SK-N-SH treated with all-trans-retinoic acid at 6 μM for 48 hours (cell line): ENCODE measurements around the gene CARD9.

Experiments used
- ATAC-seq: fragments of 200-7000 bp; cut with Tn5 transposase; 3 replicates; pipeline ENCODE4 v1.9.1; 2020; ENCODE audit warnings: mild to moderate bottlenecking, moderate library complexity
- ARNTL ChIP-seq: fragments of 450-650 bp; formaldehyde crosslinking; IDR thresholded peaks from 2 replicates; pipeline ENCODE4 v1.5.0; 2020; ENCODE audit warnings: low read depth, mild to moderate bottlenecking, moderate library complexity, borderline replicate concordance
- BACH2 ChIP-seq: fragments of 250-450 bp; sonication (Bioruptor Pico); IDR thresholded peaks from 2 replicates; pipeline ENCODE4 v1.9.0; 2021; ENCODE audit warnings: mild to moderate bottlenecking, borderline replicate concordance
- CREB5 ChIP-seq: fragments of 250-450 bp; sonication (Bioruptor Pico); IDR thresholded peaks from 2 replicates; pipeline ENCODE4 v1.5.1; 2020; ENCODE audit warnings: low read depth, mild to moderate bottlenecking, moderate library complexity
- CSDC2 ChIP-seq: fragments of 250-450 bp; sonication (Bioruptor Pico); IDR thresholded peaks from 2 replicates; pipeline ENCODE4 v1.5.0; 2020; ENCODE audit warnings: mild to moderate bottlenecking, moderate library complexity
- CSRNP3 ChIP-seq: fragments of 250-450 bp; sonication (Bioruptor Pico); IDR thresholded peaks from 2 replicates; pipeline ENCODE4 v1.5.1; 2021; ENCODE audit warnings: mild to moderate bottlenecking, moderate library complexity
- ESRRG ChIP-seq: fragments of 250-450 bp; sonication (Bioruptor Pico); IDR thresholded peaks from 2 replicates; pipeline ENCODE4 v1.6.1; 2021; ENCODE audit warnings: mild to moderate bottlenecking
- GLIS3 ChIP-seq: fragments of 250-450 bp; sonication (Bioruptor Pico); IDR thresholded peaks from 2 replicates; pipeline ENCODE4 v1.5.0; 2020; ENCODE audit warnings: mild to moderate bottlenecking, moderate library complexity
- ISL1 ChIP-seq: fragments of 250-450 bp; sonication (Bioruptor Pico); IDR thresholded peaks from 2 replicates; pipeline ENCODE4 v2.1.2; 2022; ENCODE audit warnings: mild to moderate bottlenecking, moderate library complexity
- OSR1 ChIP-seq: fragments of 250-450 bp; sonication (Bioruptor Pico); IDR thresholded peaks from 2 replicates; pipeline ENCODE4 v1.8.0; 2022; ENCODE audit warnings: moderate library complexity, mild to moderate bottlenecking, inconsistent platforms
- PPARA ChIP-seq: fragments of 250-450 bp; sonication (Bioruptor Pico); IDR thresholded peaks from 2 replicates; pipeline ENCODE4 v1.5.0; 2020; ENCODE audit warnings: mild to moderate bottlenecking, borderline replicate concordance
- RARB ChIP-seq: fragments of 250-450 bp; sonication (Bioruptor Pico); IDR thresholded peaks from 2 replicates; pipeline ENCODE4 v1.8.0; 2021; ENCODE audit warnings: mild to moderate bottlenecking, moderate library complexity
- SNAI2 ChIP-seq: fragments of 250-450 bp; sonication (Bioruptor Pico); IDR thresholded peaks from 2 replicates; pipeline ENCODE4 v1.5.0; 2020; ENCODE audit warnings: mild to moderate bottlenecking, moderate library complexity
- TCF4 ChIP-seq: fragments of 250-450 bp; sonication (Bioruptor Pico); IDR thresholded peaks from 2 replicates; pipeline ENCODE4 v1.8.0; 2021; ENCODE audit warnings: mild to moderate bottlenecking, moderate library complexity, borderline replicate concordance
- TOX ChIP-seq: fragments of 250-450 bp; sonication (Bioruptor Pico); IDR thresholded peaks from 2 replicates; pipeline ENCODE4 v1.8.0; 2021; ENCODE audit warnings: mild to moderate bottlenecking, moderate library complexity, borderline replicate concordance
- TSHZ2 ChIP-seq: fragments of 250-450 bp; sonication (Bioruptor Pico); IDR thresholded peaks from 2 replicates; pipeline ENCODE4 v1.5.0; 2020; ENCODE audit warnings: mild to moderate bottlenecking, moderate library complexity
- ZFP3 ChIP-seq: fragments of 250-450 bp; sonication (Bioruptor Pico); IDR thresholded peaks from 2 replicates; pipeline ENCODE4 v1.5.0; 2020; ENCODE audit warnings: mild to moderate bottlenecking, moderate library complexity
- ZFP30 ChIP-seq: fragments of 450-650 bp; formaldehyde crosslinking; IDR thresholded peaks from 2 replicates; pipeline ENCODE4 v1.5.0; 2022; ENCODE audit warnings: mild to moderate bottlenecking, moderate library complexity
- ZNF565 ChIP-seq: fragments of 450-650 bp; formaldehyde crosslinking; conservative IDR thresholded peaks from 2 replicates; pipeline ENCODE4 v1.5.0; 2020; ENCODE audit warnings: low read depth, mild to moderate bottlenecking, moderate library complexity
- ZNF70 ChIP-seq: fragments of 450-650 bp; formaldehyde crosslinking; IDR thresholded peaks from 2 replicates; pipeline ENCODE4 v1.5.0; 2020; ENCODE audit warnings: mild to moderate bottlenecking, moderate library complexity
- ZNF8 ChIP-seq: fragments of 450-650 bp; formaldehyde crosslinking; IDR thresholded peaks from 2 replicates; pipeline ENCODE4 v1.5.0; 2020; ENCODE audit warnings: mild to moderate bottlenecking, moderate library complexity
- TF ChIP-seq, protein P1 (sequence below): fragments of 250-450 bp; sonication (Bioruptor Pico); IDR thresholded peaks from 2 replicates; pipeline ENCODE4 v1.8.0; 2021; ENCODE audit warnings: low read depth, mild to moderate bottlenecking, moderate library complexity, borderline replicate concordance
- TF ChIP-seq, protein P2 (sequence below): fragments of 250-450 bp; sonication (Bioruptor Pico); IDR thresholded peaks from 2 replicates; pipeline ENCODE4 v1.8.0; 2020; ENCODE audit warnings: mild to moderate bottlenecking, moderate library complexity, borderline replicate concordance

Gene CARD9

GRCh38 chr9:136416914-136417313 is 43.4 kb upstream of the CARD9 start (continued):
- TF ChIP-seq ZNF8 (CRISPR knock-in tag) (no peak), ISL1 (CRISPR knock-in tag) (no peak), ZNF565 (CRISPR knock-in tag) (no peak), ZFP30 (CRISPR knock-in tag) (no peak), CREB5 (CRISPR knock-in tag) (no peak)

DNA sequence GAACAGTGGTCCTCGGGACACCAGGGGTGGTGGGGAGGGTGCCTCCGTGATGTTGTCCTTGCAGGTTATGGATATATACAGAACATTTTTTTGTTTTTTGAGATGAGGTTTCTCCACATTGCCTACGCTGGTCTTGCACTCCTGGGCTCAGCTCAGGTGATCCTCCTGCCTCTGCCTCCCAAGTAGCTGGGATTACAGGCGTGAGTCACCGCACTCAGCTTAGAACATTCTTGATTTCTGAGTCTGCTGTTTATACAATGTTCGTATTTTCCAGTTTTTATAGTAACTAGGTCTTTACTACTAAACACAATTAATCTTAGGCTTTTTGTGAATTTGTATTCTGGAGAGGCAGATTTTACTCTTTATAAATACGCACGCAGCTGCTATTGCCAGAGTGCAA is 43.0 kb upstream of the CARD9 start:
- no peak for ATAC-seq
- no peak for TF ChIP-seq TSHZ2 (CRISPR knock-in tag)
- no peak for TF ChIP-seq PPARA (CRISPR knock-in tag)
- no peak for TF ChIP-seq ISL1 (CRISPR knock-in tag)
- no peak for TF ChIP-seq ZNF565 (CRISPR knock-in tag)
- TF ChIP-seq TCF4 (CRISPR knock-in tag): no peak
- TF ChIP-seq TOX: no peak
- TF ChIP-seq BACH2 (CRISPR knock-in tag): no peak
- no peak for TF ChIP-seq GLIS3 (CRISPR knock-in tag)
- TF ChIP-seq ZFP30 (CRISPR knock-in tag): no peak
- no peak for TF ChIP-seq CSRNP3 (CRISPR knock-in tag)
- TF ChIP-seq SNAI2 (CRISPR knock-in tag): no peak
- no peak for TF ChIP-seq ZFP3 (CRISPR knock-in tag)
- no peak for TF ChIP-seq RARB
- no peak for TF ChIP-seq ARNTL (CRISPR knock-in tag)
- no peak for TF ChIP-seq ZNF70 (CRISPR knock-in tag)
- TF ChIP-seq OSR1 (CRISPR knock-in tag): no peak
- no peak for TF ChIP-seq ZNF8 (CRISPR knock-in tag)
- no peak for TF ChIP-seq CREB5 (CRISPR knock-in tag)
- TF ChIP-seq, protein P1, sequence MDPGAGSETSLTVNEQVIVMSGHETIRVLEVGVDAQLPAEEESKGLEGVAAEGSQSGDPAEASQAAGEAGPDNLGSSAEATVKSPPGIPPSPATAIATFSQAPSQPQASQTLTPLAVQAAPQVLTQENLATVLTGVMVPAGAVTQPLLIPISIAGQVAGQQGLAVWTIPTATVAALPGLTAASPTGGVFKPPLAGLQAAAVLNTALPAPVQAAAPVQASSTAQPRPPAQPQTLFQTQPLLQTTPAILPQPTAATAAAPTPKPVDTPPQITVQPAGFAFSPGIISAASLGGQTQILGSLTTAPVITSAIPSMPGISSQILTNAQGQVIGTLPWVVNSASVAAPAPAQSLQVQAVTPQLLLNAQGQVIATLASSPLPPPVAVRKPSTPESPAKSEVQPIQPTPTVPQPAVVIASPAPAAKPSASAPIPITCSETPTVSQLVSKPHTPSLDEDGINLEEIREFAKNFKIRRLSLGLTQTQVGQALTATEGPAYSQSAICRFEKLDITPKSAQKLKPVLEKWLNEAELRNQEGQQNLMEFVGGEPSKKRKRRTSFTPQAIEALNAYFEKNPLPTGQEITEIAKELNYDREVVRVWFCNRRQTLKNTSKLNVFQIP (CRISPR knock-in tag): no peak

DNA sequence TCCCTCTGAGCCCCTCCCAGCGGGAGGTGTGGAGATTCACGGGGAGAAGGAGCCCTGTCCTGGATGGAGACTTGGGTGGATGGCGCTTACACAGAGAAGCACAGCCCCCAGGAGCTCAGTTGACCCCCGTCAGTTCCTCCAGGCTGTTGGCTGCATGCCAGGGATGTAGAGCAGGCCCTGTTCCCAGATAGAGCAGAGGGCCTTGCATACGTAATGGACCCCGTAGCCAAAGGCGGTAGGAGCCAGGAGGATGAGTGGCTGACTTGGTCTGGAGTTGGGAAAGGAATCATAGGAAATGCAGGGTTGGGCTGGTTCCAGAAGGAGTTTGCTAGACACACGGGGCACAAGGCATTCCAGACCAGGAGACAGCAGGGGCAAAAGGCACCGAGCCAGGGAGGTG is 39.5 kb upstream of the CARD9 start:
- no peak for TF ChIP-seq PPARA (CRISPR knock-in tag)
- no peak for TF ChIP-seq TCF4 (CRISPR knock-in tag)
- no peak for TF ChIP-seq ESRRG (CRISPR knock-in tag)
- TF ChIP-seq, all 23 proteins: peak for 0
- ATAC-seq: no peak

DNA sequence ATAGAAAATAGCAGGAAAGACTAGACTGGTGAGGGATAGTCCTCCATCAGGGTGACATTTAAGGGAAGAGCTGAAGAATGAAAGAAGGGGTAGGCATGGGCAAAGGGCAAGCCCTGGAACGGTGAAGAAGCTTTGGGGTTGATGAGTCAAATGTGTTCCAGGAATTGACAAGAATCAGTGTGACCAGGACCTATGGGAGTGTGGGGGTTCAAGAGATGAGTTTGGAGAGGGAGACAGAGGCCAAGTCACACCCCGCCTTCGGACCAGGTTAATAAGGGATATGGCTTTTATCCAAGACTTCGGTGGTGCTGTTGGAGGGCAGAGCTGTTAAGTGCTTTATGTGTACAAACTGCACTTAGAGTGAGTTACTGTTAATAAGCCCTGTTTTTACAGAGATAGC is 37.9 kb upstream of the CARD9 start:
- no peak for TF ChIP-seq TCF4 (CRISPR knock-in tag)
- no peak for TF ChIP-seq ESRRG (CRISPR knock-in tag)
- TF ChIP-seq ZNF565 (CRISPR knock-in tag): no peak
- no peak for TF ChIP-seq TOX
- no peak for TF ChIP-seq ISL1 (CRISPR knock-in tag)
- no peak for TF ChIP-seq TSHZ2 (CRISPR knock-in tag)
- no peak for TF ChIP-seq ZNF8 (CRISPR knock-in tag)
- TF ChIP-seq CSDC2 (CRISPR knock-in tag): no peak
- TF ChIP-seq ZNF70 (CRISPR knock-in tag): no peak
- TF ChIP-seq ZFP30 (CRISPR knock-in tag): no peak
- TF ChIP-seq OSR1 (CRISPR knock-in tag): no peak
- TF ChIP-seq, protein P2, sequence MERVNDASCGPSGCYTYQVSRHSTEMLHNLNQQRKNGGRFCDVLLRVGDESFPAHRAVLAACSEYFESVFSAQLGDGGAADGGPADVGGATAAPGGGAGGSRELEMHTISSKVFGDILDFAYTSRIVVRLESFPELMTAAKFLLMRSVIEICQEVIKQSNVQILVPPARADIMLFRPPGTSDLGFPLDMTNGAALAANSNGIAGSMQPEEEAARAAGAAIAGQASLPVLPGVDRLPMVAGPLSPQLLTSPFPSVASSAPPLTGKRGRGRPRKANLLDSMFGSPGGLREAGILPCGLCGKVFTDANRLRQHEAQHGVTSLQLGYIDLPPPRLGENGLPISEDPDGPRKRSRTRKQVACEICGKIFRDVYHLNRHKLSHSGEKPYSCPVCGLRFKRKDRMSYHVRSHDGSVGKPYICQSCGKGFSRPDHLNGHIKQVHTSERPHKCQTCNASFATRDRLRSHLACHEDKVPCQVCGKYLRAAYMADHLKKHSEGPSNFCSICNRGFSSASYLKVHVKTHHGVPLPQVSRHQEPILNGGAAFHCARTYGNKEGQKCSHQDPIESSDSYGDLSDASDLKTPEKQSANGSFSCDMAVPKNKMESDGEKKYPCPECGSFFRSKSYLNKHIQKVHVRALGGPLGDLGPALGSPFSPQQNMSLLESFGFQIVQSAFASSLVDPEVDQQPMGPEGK (CRISPR knock-in tag): no peak
- no peak for ATAC-seq
